CD4-positive, alpha-beta T cell treated with Interleukin-21 for 1 hour (primary cell): Measurements from ENCODE around the gene EPHA4.

ENCODE experiments used
- DNase-seq: peaks from one replicate; pipeline ENCODE4 v3.0.0-alpha.2; 2020

The EPHA4 gene

GRCh38 chr2:221572219-221572820, at the start of gene EPHA4:
Gene EPHA4 (minus strand): TSS chr2:221572304. CDS start chr2:221572248, 56 bp downstream.
- DNase-seq: peak; percentile 87

DNA sequence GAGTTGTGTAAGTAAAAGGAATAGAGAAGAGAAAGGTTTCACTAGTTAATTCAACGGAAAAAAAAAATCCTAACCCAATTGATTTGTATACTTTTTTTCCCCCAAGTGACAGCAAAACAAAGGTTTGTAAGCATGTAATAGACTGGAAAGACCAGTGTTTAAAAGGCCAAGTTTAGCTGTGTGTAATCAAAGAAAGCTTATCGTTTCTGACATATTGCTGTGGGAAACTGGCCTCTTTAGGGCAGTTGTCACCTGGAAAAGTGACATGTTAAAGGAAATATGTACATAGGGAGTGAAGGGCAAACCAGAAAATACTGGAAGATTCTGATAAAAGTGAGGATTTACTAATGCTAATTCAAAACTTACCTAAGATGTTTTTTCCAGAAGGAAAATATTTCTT, 45.9 kb upstream of the EPHA4 start:
- no peak for DNase-seq

DNA sequence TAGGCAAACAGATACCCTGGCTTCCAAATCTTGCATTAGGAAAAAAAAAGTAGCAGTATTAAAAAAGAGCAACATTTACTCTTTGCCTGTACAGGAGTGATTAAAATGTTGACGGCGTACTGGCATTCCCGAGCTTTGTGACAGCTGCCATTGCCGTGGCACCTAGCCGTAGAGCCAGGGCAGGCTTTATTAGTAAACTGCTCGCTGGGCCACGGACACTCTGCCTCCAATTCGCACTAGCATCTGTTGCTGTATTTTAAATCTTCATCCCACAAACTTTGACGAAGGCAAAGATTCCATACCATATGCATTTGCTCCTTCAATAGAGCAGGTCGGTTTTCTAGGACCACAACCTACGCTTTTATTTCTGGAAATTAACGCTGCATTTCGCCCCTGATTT, 44.5 kb upstream of the EPHA4 start:
- no peak for DNase-seq

GRCh38 chr2:221614274-221614673, 42.2 kb upstream of the EPHA4 start:
- DNase-seq: no peak

DNA sequence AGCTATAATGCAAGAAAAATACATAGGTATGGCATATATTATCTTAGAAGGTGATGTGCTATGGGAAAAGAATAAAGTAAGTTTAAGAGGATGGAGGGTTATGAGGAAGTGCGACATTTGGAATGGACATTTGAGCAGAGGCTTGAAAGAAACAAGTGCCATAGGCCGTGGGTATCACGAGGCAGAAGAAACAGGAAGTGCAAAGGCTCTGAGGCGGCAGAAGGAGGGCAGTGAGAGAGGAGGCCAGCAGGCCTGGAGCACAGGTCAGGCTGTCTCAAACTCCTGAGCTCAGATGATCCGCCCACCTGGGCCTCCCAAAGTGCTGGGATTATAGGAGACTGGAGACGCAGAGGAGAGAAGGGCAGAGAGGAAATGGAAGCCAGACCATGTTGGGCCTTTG, 40.7 kb upstream of the EPHA4 start:
- DNase-seq: no peak

DNA sequence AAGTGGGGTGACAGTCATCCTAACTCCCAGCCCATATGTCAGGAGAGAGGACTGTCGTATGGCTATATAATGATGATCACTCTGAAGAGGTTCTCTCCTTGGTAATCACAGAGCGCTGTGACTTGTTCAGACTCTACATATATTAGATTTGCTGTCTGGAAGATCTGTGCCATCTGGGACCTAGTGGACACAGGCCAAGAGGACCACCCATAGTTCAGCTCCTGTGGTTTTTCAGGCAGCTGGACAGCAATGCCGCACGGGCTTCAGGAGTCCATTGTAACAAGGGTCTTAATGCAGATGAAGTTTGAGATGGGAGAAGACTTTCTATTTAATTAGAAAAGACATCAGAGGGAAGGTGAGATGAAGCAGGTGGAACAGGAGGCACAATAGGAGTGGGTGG, 40.1 kb upstream of the EPHA4 start:
- DNase-seq: no peak

DNA sequence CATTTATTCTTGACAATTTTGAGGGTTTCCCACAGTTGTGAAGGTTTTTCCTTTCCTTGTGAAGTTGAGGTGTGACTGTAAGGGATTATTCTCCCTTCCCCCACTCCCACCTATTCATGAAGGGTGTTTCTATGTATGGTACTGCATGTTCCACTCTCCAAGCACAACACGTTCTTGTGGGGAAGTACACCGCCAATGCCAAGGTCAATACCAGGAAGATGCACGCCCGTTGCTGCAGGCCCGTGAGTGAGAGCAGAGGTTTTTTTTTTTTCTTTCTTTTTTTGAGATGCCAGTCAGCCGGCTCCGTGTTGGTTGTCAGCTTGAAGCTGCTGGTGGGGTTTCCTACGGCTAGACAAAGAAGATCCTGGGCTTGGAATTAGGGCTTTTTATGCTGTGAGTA, 38.6 kb upstream of the EPHA4 start:
- no peak for DNase-seq

DNA sequence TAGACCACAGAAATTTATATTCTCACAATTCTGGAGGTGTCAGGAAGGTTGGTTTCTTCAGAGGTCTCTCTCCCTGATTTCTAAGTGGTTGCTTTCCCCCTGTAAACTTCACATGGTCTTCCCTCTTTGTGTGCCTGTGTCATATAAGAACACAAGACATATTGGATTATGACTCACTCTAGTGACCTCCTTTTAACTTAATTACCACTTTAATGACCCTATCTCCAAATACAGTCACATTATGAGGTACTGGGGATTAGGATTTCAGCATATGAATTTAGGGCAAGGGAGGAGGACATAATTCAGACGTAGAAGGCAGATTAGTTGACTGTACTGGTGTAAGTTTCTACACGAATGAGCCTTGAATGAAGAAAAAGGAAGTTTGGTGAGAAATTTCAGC, 38.2 kb upstream of the EPHA4 start:
- DNase-seq: no peak

DNA sequence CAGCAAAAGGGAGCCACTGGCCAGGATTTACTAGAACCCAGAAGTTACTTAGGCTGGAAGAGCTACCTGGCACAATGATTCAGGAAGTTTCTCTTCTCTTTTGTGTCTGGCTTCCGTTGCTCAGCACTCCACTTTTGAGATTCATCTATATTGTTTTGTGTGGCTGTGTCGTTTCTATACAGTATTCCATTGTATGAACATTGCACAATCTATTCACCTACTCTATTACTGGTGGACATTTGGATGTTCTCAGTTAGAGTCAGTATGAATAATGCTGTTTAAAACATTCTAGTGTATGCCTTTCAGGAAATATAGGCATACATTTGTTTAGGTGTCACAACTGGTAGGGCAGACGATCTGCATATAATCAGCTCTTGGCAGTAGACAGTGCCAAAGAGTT, 36.3 kb upstream of the EPHA4 start:
- no peak for DNase-seq

- no peak for DNase-seq
These were observed 34.3 kb upstream of the EPHA4 start for GRCh38 chr2:221606424-221606823.

DNA sequence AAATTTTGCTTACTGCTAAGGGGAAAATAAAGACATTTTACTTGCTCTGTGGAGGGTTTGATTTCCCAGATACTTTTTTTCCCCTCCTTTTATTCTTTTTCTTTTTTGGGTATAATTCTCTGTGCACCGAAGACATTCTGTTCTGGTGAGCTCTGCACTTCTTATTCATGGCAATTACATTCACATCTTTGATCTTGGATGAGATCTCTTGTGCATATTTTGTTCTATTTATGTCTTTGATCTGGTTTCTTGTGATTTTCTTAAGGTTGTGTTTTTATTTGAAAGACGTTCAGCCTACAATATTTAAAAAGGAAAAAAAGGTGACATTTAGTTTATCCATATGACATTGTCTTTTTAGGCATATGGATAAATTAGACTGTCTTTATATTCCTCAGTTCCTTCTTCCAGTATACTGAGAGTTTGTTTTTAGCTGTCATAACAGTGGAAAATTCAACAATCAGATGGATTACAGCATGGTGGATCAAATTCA, 33.7 kb upstream of the EPHA4 start:
- DNase-seq: no peak

DNA sequence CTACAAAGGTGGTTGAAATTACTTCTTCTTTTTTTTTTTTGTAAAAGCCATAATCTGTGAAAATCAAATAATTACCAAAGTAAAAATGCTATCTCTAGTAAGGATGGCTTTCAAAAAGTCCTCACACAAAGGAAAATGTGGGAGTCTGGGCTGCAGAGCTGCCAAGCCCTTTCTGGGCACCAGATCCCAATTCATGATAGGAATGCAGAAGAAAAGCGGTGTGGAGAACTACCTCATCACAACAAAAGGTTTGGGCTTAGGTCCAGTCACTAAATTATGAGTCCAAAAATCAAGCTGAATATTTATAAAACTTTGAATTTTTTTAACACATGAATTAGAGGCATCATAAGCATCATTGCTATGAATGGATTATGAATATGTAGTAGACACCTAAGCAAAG, 30.8 kb upstream of the EPHA4 start:
- no peak for DNase-seq

GRCh38 chr2:221601376-221601775, 29.3 kb upstream of the EPHA4 start:
- no peak for DNase-seq

DNA sequence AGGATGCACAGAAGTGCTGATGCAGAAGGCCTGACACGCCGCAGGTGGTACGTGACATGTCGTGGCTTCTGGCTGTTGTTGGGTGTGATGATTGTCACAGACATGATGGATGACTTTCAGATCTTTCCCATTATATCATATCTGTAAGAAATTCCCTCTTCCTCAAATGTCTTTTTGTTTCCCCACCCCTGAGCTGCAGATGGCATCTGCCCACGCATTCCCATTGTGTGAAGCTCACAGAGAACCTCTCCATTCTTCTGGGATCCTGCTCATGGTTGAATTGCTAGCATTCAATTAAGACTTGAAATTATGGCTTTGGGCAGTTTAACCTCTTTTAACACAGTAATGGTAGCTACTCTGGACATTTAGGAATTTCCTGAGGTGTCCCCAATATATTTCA, 28.3 kb upstream of the EPHA4 start:
- no peak for DNase-seq

- DNase-seq: no peak
These were observed 24.1 kb upstream of the EPHA4 start for GRCh38 chr2:221596192-221596591.

GRCh38 chr2:221590861-221591365, 18.8 kb upstream of the EPHA4 start:
- DNase-seq: no peak

GRCh38 chr2:221589696-221590095, 17.6 kb upstream of the EPHA4 start:
- no peak for DNase-seq

DNA sequence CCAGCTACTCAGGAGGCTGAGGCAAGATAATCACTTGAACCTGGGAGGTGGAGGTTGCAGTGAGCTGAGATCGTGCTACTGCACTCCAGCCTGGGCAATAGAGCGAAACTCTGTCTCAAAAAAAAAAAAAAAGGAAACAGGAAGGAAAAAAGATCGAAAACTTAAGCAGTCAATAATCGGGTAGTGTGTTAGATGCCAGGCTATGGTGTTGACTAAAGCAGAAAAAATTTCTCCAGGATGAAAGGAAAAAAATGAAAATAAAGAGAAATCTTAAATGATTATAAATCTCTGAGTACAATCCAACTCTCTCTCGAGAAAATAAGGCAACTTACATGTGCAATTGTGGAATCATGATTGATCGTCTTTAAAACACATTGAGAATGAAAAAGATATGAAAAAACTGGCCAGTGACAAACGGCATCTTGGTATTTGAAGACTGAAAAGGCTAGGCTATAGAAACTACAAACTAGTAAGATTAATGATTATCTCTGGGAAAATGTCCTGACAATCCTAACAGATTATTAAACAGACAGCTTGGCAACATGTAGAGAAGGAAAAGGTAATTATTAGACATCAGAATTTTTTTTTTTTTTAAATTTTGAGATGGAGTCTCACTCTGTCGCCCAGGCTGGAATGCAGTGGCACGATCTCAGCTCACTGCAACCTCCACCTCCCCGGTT, 16.3 kb upstream of the EPHA4 start:
- no peak for DNase-seq

DNA sequence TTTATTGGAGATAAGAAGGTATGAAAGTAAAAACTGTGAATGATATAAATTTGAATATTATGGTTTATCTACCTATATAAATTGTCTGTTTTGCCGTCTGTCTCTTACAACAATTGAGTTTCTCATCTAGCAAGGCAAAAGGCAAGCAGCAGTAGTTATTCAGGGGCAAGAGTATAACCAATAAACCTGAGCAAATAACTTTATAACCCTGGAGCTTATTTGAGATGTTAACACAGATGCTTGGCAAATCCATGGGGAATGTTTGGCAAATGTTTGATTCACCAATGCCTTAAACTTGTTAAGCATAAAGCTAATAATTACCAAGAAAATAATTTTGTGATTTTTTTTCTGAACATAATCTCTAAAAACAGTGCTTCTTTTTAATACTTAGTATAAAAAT, 9.9 kb upstream of the EPHA4 start:
- no peak for DNase-seq

DNA sequence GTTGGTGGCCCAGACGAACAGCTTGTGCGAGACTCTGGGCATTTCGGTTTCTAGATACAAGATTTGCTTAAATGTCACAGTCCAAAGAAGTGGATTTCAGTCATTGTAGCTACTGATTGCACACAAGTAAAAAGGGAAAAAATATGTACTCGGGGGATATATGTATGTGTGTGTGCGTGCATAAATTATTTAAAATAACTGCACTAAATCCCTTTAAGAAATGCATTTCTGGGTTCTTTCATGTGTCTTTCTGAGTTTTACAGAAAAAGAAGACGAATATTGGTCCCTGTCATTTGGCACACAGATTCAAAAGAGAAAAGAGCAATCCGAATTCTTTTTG, 2.1 kb upstream of the EPHA4 start:
- DNase-seq: no peak

- DNase-seq: peak; percentile 82
These were observed 1.5 kb upstream of the EPHA4 start for GRCh38 chr2:221573430-221574230.

DNA sequence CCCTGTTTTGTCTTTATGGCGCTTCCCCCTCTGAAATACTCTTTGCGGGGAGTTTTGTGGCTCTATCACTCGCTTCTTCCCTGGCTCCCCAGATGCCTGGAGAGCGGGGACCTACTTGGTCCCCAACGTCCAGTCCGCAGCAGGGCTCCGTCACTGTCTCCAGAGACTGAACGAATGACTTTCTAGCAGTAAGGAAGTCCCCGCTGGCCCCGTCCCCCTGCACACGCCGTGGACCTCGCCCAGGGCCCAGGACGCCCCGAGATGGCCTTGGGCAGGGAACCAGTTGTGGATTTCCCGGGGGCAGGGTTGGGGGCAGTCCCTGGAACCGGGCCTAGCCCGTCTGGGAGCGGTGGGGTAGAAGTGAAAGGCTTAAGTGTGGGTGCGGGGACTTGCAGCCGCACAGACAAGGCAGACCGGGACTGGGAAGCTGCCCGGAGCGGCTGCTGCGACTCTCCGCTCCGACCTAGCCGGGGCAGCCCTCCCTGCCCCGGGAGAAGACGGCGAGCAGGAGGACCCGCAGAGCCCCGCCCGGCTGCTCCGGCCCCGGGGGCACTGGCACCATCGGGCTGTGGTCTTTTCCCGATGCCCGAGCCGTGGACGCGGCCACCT, 821 bp upstream of the EPHA4 start:
- DNase-seq: peak; percentile 15

GRCh38 chr2:221571551-221572218, 419 bp downstream of the EPHA4 start:
- peak; percentile 9 for DNase-seq
